AG09309 (cell line): ENCODE data around the gene PRKD1.
A peak's percentile ranks its signal among the peaks of the same experiment; 100 is the strongest.

ENCODE experiments used
- DNase-seq: peaks from one replicate; pipeline ENCODE4 v3.0.0-alpha.2; 2010; ENCODE audit warnings: low read depth
- H3K4me3 ChIP-seq: 2 replicates; pipeline ENCODE4 v1.5.1; 2011; ENCODE audit warnings: mild to moderate bottlenecking, low read depth, low read length, moderate library complexity; ENCODE audit not compliant: control insufficient read depth
- TF ChIP-seq, protein P1 (sequence below): IDR thresholded peaks from 2 replicates; pipeline ENCODE4 v1.5.1; 2011; ENCODE audit warnings: mild to moderate bottlenecking, low read depth, low read length, inconsistent platforms; ENCODE audit not compliant: insufficient read depth, control insufficient read depth; ENCODE audit errors: missing control alignments

The PRKD1 gene

DNA sequence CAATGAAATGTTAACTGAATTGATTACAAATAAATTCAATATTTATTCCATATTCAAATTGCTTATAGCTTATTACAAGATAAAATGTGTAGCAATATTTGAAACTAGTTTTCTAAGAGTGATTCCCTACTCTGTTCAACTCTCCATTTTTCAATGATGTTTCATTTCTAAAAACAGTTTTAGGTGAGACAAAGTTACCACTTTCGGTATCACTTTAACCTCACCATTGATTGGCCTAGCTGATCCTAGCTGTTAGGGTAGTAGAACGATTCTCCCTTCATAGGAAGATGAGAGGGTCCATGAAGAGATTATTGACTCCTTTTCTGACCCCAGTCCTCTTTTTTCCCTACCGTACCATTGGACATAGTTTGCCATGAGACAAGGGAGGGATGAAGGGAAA lies 373.3 kb downstream of the PRKD1 start:
- TF ChIP-seq, protein P1, sequence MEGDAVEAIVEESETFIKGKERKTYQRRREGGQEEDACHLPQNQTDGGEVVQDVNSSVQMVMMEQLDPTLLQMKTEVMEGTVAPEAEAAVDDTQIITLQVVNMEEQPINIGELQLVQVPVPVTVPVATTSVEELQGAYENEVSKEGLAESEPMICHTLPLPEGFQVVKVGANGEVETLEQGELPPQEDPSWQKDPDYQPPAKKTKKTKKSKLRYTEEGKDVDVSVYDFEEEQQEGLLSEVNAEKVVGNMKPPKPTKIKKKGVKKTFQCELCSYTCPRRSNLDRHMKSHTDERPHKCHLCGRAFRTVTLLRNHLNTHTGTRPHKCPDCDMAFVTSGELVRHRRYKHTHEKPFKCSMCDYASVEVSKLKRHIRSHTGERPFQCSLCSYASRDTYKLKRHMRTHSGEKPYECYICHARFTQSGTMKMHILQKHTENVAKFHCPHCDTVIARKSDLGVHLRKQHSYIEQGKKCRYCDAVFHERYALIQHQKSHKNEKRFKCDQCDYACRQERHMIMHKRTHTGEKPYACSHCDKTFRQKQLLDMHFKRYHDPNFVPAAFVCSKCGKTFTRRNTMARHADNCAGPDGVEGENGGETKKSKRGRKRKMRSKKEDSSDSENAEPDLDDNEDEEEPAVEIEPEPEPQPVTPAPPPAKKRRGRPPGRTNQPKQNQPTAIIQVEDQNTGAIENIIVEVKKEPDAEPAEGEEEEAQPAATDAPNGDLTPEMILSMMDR = no peak
- DNase-seq = no peak
- no peak overlapping the region for H3K4me3 ChIP-seq

DNA sequence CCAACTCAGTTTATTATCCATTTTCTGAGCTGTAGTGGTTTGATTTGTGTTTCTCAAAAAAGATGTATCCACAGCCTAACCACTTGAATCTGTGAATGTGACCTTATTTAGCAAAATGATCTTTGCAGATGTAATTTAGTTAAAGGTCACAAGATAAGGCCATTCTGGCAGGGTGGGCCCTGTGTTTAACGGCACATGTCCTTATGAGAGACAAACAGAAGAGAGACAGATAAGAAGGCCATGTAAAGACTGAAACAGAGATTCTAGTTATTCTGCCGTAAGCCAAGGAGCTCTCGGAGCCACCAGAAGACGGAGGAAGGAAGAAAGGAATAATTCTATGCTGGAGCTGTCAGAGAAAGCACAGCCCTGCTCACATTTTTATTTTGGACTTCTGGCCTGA lies 374.2 kb downstream of the PRKD1 start:
- TF ChIP-seq, protein P1 = no peak
- no peak overlapping the region for H3K4me3 ChIP-seq
- no peak for DNase-seq

DNA sequence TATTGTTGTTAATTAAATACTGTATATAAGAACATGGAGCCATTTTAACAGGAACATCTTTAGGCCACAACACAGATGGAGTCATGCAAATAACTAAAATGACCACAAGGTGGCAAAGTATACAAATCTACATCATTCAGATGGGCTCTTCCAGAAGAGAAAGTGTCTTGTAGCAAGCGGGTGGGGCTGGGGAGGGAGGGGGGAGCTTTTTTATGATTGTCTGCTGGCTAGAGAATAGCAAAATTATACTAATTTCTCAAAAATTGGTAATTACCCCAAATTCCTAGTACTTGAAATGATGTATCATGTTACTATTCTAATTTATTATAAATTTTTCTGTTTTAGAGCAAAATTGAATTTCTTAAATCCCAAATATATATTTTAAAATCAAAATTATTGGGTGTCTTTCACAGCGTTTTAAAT lies 378.7 kb downstream of the PRKD1 start:
- peak; percentile 49 for DNase-seq

DNA sequence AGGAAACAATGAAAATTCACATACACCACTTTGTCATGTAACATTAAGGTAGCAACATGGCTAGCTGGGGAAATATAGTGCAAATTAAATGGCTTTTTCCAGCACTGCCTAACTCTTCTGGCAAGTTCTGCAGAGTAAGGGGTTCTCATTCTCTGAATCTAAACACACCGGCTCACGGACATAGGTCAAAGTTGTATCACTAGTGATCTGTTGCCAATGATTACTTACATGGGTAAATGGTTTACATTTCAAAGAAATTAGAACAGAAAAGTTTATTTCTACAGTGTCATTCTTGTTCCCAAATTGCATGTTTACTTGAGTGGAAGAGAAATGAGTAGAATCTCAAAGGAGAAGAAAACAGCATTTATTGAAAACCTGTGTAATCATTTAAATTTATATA lies 381.9 kb downstream of the PRKD1 start:
- TF ChIP-seq, protein P1 = no peak
- no peak for DNase-seq
- H3K4me3 ChIP-seq = no peak overlapping the region

More for the DNA sequence above, 378.7 kb downstream of the PRKD1 start:
- TF ChIP-seq, protein P1 = peak; percentile 54
- H3K4me3 ChIP-seq = no peak overlapping the region

DNA sequence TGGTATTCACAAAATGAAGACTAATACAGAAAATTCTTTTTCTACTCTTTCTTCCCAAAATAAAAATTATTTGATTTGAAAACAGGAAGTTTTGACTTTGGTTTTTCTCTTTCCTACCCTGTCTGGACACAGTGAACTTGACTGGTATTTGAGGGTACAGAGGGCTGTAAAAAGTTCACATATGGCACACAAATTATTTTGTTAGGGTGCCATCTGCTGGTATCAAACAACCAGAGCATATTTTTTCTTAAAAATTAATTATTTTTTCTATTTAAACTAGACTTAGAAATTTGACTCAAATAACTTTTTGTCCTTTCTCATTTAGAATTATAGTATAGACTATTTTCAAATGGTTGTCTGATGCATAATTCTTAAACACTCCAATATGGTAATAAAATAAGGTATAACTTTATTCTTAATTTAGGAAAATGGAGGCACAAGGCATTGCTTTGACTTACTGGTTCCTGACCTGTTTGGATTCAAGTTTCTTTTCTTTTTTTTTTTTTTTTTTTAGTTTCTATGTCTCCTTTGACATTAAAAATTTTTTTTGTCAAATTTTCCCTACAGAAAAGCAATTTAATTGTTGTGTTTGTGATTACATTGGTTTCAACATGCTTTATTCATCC lies 390.6 kb downstream of the PRKD1 start:
- TF ChIP-seq, protein P1 = peak; percentile 46
- no peak overlapping the region for H3K4me3 ChIP-seq
- peak; percentile 8 for DNase-seq

DNA sequence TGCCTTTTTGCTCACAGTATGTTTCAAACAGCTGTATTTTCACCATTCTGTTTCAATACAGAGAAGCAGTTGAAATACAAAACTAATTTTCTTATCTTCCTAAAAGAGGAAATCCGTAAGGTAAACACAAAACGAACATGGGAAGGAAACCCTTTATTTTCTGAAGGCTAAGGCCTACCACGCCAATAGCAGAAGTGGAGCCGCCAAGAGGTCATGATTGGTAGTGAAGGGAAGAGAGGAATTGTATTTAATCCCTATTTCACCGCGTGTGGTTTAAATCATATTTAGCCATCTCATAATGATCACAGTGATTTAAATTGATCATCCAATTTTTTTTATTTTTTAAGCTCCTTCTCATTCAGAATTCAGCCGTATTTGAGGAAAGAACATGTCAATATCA lies 398.2 kb downstream of the PRKD1 start:
- H3K4me3 ChIP-seq = no peak overlapping the region
- TF ChIP-seq, protein P1 = peak; percentile 54
- DNase-seq = no peak

DNA sequence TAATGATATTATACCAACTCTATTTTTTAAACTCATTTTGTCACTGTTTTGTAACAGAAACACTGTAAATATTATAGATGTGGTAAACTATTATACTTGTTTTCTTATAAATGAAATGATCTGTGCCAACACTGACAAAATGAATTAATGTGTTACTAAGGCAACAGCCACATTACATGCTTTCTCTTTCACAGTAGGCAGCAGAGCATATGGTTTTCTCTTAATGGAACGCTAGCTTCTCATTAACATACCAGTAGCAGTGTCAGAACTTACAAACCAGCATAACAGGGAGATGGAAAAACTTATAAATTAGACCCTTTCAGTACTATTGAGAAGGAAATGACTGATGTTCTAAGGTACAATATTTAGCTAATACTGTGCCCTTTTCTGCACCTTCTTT lies 398.8 kb downstream of the PRKD1 start:
- H3K4me3 ChIP-seq = no peak overlapping the region
- TF ChIP-seq, protein P1 = no peak
- no peak for DNase-seq
